ENCODE results near the gene ZNF316. TPM values are rescaled to one million over a fixed set of nuclear protein-coding genes. Genes with fewer than 3 reads are reported as not detected.

ZNF316 gene
- 10 to 100 TPM; 11.4 to 56.6 (median 33.4) TPM for total RNA-seq
- polyA plus RNA-seq = 10 to 100 TPM; 10.6 to 98.1 (median 25.8) TPM
- long read RNA-seq, donor 1, full-length matches to known transcripts = 2 of 2 reads
- long read RNA-seq, donor 1, partial matches to known transcripts = 0 of 2 reads
- long read RNA-seq, donor 1, other reads (novel, unspliced or antisense) = 0 of 2 reads
- long read RNA-seq, donor 2, partial matches to known transcripts = 0 of 1 reads
- long read RNA-seq, donor 2, other reads (novel, unspliced or antisense) = 0 of 1 reads
- long read RNA-seq, donor 3 = 0 reads
- long read RNA-seq, donor 4, partial matches to known transcripts = 0 of 1 reads
- long read RNA-seq, donor 4, other reads (novel, unspliced or antisense) = 1 of 1 reads
- long read RNA-seq, donor 5, full-length matches to known transcripts = 18 of 49 reads
- long read RNA-seq, donor 5, partial matches to known transcripts = 23 of 49 reads
- long read RNA-seq, donor 5, other reads (novel, unspliced or antisense) = 8 of 49 reads
- long read RNA-seq, donor 6, partial matches to known transcripts = 0 of 1 reads
- long read RNA-seq, donor 6, other reads (novel, unspliced or antisense) = 1 of 1 reads
- long read RNA-seq, donor 7 = 0 reads
- long read RNA-seq, donor 8, partial matches to known transcripts = 0 of 1 reads
- long read RNA-seq, donor 8, other reads (novel, unspliced or antisense) = 0 of 1 reads
- long read RNA-seq, donor 9, partial matches to known transcripts = 0 of 1 reads
- long read RNA-seq, donor 9, other reads (novel, unspliced or antisense) = 0 of 1 reads
- long read RNA-seq, donor 10 = 0 reads

- peak within 1 kb of the TSS in 3 of 5 donors; percentile 43 to 83 (median 74) for H3K27ac ChIP-seq
- 1 to 8% (median 3%) methylated on average over 2 to 104 of the region's 104 CpGs for WGBS, 4 donors
- intact Hi-C loops (cut with DNase I) = no loop called here
- H3K9me3 ChIP-seq (replicated peaks in 1 of 3) = no peaks in the 10 kb centered on the region
- TF ChIP-seq CTCF (IDR thresholded peaks at IDR 0.05) (no peak), POLR2A (IDR thresholded peaks at IDR 0.05) (peak; percentile 33 to 46)
- peaks cover 0 to 16% of the 10 kb centered on the region in 2 donors for H3K4me1 ChIP-seq (replicated peaks in 1 of 2)
- peak; percentile 52 to 73 (median 62) for DNase-seq
- peak within 1 kb of the TSS; percentile 56 to 84 (median 75) for H3K4me3 ChIP-seq
- H3K36me3 ChIP-seq (replicated peaks in 1 of 2) = peaks cover 0 to 12% of the 10 kb centered on the region in 2 donors
- no peaks in the 10 kb centered on the region for H3K27me3 ChIP-seq
Observed at GRCh38 chr7:6636741-6637543, at the start of gene ZNF316. Gene ZNF316 (plus strand): TSS chr7:6637318. CDS start chr7:6642410, 5,092 bp downstream.

- H3K27me3 ChIP-seq = no peaks in the 10 kb centered on the region
- peaks cover 0 to 15% of the 10 kb centered on the region in 2 donors for H3K4me1 ChIP-seq (replicated peaks in 1 of 2)
- H3K9me3 ChIP-seq (replicated peaks in 1 of 3) = no peaks in the 10 kb centered on the region
- H3K4me3 ChIP-seq = no peak overlapping the region
- no peak overlapping the region for H3K27ac ChIP-seq
- intact Hi-C loops (cut with DNase I) = no loop called here
- WGBS, 4 donors = 85 to 94% (median 90%) methylated on average over 9 of the region's 9 CpGs
- DNase-seq = no peak
- H3K36me3 ChIP-seq (replicated peaks in 1 of 2) = peaks cover 0 to 55% of the 10 kb centered on the region in 2 donors
- no peak for TF ChIP-seq POLR2A (IDR thresholded peaks at IDR 0.05)
- TF ChIP-seq CTCF (IDR thresholded peaks at IDR 0.05) = no peak
Observed at GRCh38 chr7:6588566-6588965, 48.6 kb upstream of the ZNF316 start.

- H3K4me1 ChIP-seq (replicated peaks in 1 of 2) = peaks cover 0 to 15% of the 10 kb centered on the region in 2 donors
- 42 to 97% (median 60%) methylated on average over 6 to 22 of the region's 22 CpGs for WGBS, 4 donors
- intact Hi-C loops (cut with DNase I) = no loop called here
- TF ChIP-seq POLR2A (IDR thresholded peaks at IDR 0.05) (no peak), CTCF (IDR thresholded peaks at IDR 0.05) (no peak)
- no peaks in the 10 kb centered on the region for H3K27me3 ChIP-seq
- H3K27ac ChIP-seq = peak overlapping the region in 2 of 5 donors; percentile 81 to 97
- H3K36me3 ChIP-seq (replicated peaks in 1 of 2) = peaks cover 0 to 56% of the 10 kb centered on the region in 2 donors
- no peak for DNase-seq
- H3K9me3 ChIP-seq (replicated peaks in 1 of 3) = no peaks in the 10 kb centered on the region
- H3K4me3 ChIP-seq = peak overlapping the region in 1 of 4 donors; percentile 100
Observed at GRCh38 chr7:6589151-6589828, 47.8 kb upstream of the ZNF316 start.
